CD4-positive, alpha-beta T cell treated with Interferon alpha-2 for 1 hour (primary cell): Measurements from ENCODE around the gene CTRB1.

Experiments
- DNase-seq, 2 donors: peaks; one replicate each; pipeline ENCODE4 v3.0.0-alpha.2; 2020 to 2022

The CTRB1 gene

DNA sequence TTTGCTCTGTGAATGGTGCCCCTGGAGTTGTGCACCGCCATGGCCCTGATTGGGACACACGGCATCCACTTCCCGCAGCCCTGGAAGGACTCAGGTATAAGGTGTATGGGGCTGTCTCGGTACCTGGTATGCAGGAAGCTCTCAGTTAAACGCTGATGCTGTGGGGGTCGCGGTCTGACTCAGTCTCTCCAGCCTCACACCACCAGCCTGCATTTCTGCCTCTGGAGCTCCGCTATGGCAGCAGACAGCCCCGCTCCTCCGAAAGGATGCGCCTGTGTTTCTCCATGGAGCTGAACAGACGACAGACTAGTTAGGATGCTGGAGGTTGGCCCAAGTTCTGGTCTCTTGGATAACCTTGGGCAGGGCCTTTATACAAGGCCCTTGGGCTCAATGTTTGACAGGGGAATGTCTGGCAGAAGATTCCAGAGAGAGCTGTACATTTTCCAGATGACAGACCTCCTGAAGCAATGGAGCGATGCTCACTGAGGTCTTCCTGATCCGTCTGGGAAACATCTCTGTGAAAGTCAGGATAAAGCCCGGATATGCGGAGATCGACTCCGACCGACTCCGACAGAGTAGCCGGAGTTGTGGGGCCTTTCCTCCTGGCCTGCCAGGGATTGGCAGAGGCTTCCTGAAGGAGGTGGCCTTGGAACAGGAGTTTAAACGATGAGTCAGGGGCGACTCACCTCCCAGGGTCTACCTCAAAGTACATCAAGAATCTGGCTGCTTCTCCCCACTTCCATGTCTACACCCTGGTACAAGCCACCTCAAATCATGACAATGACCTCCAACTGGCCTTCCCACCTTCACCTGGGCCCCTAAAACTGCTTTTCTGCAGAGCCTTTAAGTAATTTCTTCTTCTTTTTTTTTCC is 54.5 kb downstream of the CTRB1 start:
- DNase-seq, result no peak
